ENCODE data around the gene TMEM52.
"Not testable (repeated sequence)": the region's sequence is repeated elsewhere in the genome, so short reads cannot be mapped to it uniquely, and the experiment has no call there.

The TMEM52 gene

GRCh38 chr1:1883890-1884289, 35.2 kb downstream of the TMEM52 start:
- not testable (repeated sequence) for H3K4me3 ChIP-seq (ENCODE audit: low read length); DNase-seq (ENCODE audit: low read depth, low spot score)

GRCh38 chr1:1883092-1883873, 35.8 kb downstream of the TMEM52 start:
- DNase-seq (ENCODE audit: low read depth, low spot score), result no peak
- H3K4me3 ChIP-seq (ENCODE audit: low read length), result no peak overlapping the region

- DNase-seq (ENCODE audit: low read depth, low spot score), result no peak
- no peak overlapping the region for H3K4me3 ChIP-seq (ENCODE audit: low read length)
These were observed 37.4 kb downstream of the TMEM52 start for GRCh38 chr1:1881727-1882126.

- no peak for DNase-seq (ENCODE audit: low read depth, low spot score)
These were observed 38.3 kb downstream of the TMEM52 start for GRCh38 chr1:1880617-1881312.

GRCh38 chr1:1879942-1880341, 39.1 kb downstream of the TMEM52 start:
- no peak overlapping the region for H3K4me3 ChIP-seq (ENCODE audit: low read length)
- no peak for DNase-seq (ENCODE audit: low read depth, low spot score)

More at GRCh38 chr1:1880617-1881312, 38.3 kb downstream of the TMEM52 start:
- H3K4me3 ChIP-seq (ENCODE audit: low read length), result no peak overlapping the region

- no peak for DNase-seq (ENCODE audit: low read depth, low spot score)
These were observed 41.1 kb downstream of the TMEM52 start for GRCh38 chr1:1877865-1878436.

GRCh38 chr1:1876335-1876930, 42.6 kb downstream of the TMEM52 start:
- H3K4me3 ChIP-seq (ENCODE audit: low read length), result no peak overlapping the region
- no peak for DNase-seq (ENCODE audit: low read depth, low spot score)

More at GRCh38 chr1:1877865-1878436, 41.1 kb downstream of the TMEM52 start:
- no peak overlapping the region for H3K4me3 ChIP-seq (ENCODE audit: low read length)

- no peak for DNase-seq (ENCODE audit: low read depth, low spot score)
- H3K4me3 ChIP-seq (ENCODE audit: low read length), result no peak overlapping the region
These were observed 43.1 kb downstream of the TMEM52 start for GRCh38 chr1:1875932-1876331.

- no peak overlapping the region for H3K4me3 ChIP-seq (ENCODE audit: low read length)
- no peak for DNase-seq (ENCODE audit: low read depth, low spot score)
These were observed 44.2 kb downstream of the TMEM52 start for GRCh38 chr1:1874901-1875300.

GRCh38 chr1:1873186-1873585, 45.9 kb downstream of the TMEM52 start:
- no peak for DNase-seq (ENCODE audit: low read depth, low spot score)
- H3K4me3 ChIP-seq (ENCODE audit: low read length), result no peak overlapping the region

- H3K4me3 ChIP-seq (ENCODE audit: low read length), result no peak overlapping the region
- no peak for DNase-seq (ENCODE audit: low read depth, low spot score)
These were observed 46.6 kb downstream of the TMEM52 start for GRCh38 chr1:1872329-1872994.

- H3K4me3 ChIP-seq (ENCODE audit: low read length), result no peak overlapping the region
- no peak for DNase-seq (ENCODE audit: low read depth, low spot score)
These were observed 49.6 kb downstream of the TMEM52 start for GRCh38 chr1:1869469-1869868.
